PC-3 (cell line): ENCODE results near the gene IRF2. TPM values are rescaled to one million over a fixed set of nuclear protein-coding genes. Genes with fewer than 3 reads are reported as not detected.

Experiments used
- ATAC-seq: fragments of 200-7000 bp; cut with Tn5 transposase; 2 replicates; pipeline ENCODE4 v1.9.1; 2020; ENCODE audit warnings: mild to moderate bottlenecking, moderate library complexity
- BruUV-seq: library from RNA; stranded (reverse); fragments of 400-500 nt; replicated peaks from 2 replicates; lab custom pipeline; 2021; lab: Mats Ljungman, UMichigan
- CTCF ChIA-PET: fragments of 300-600 bp; sonication (Branson Sonifier 250); formaldehyde crosslinking; loops from one replicate; lab custom pipeline; 2022; ENCODE audit warnings: antibody characterized with exemption; lab: Charles Lee
- POLR2A ChIA-PET: fragments of 300-600 bp; sonication (Branson Sonifier 250); formaldehyde crosslinking; loops from one replicate; lab custom pipeline; 2022; ENCODE audit warnings: antibody characterized with exemption; ENCODE audit not compliant: unreplicated experiment; lab: Charles Lee
- DNase-seq: peaks from one replicate; pipeline ENCODE4 v3.0.0-alpha.2; 2015
- H2AFZ ChIP-seq: fragments of 300-600 bp; sonication (generic); 2 replicates; pipeline ENCODE4 v1.6.0; 2016; ENCODE audit warnings: antibody characterized with exemption, low read length
- H3F3A ChIP-seq: fragments of 300-600 bp; sonication (generic); one replicate; pipeline ENCODE4 v1.6.0; 2017; ENCODE audit warnings: antibody characterized with exemption, low read length, control low read depth, mild to moderate bottlenecking; ENCODE audit not compliant: unreplicated experiment
- H3K27ac ChIP-seq: fragments of 300-600 bp; sonication (generic); 2 replicates; pipeline ENCODE4 v1.5.1; 2016; ENCODE audit warnings: mild to moderate bottlenecking, low read length
- H3K27me3 ChIP-seq: fragments of 300-600 bp; sonication (generic); 2 replicates; pipeline ENCODE4 v1.6.1; 2016; ENCODE audit warnings: low read length, mixed read lengths
- H3K36me3 ChIP-seq: fragments of 300-600 bp; sonication (generic); 2 replicates; pipeline ENCODE4 v1.6.1; 2016; ENCODE audit warnings: low read depth, mixed run types, low read length, mixed read lengths
- H3K4me1 ChIP-seq: fragments of 300-600 bp; sonication (generic); 2 replicates; pipeline ENCODE4 v1.5.1; 2016; ENCODE audit warnings: low read length; ENCODE audit not compliant: insufficient read depth
- H3K4me2 ChIP-seq: fragments of 300-600 bp; sonication (generic); 2 replicates; pipeline ENCODE4 v1.6.0; 2016; ENCODE audit warnings: low read length
- H3K4me3 ChIP-seq: fragments of 300-600 bp; sonication (generic); 2 replicates; pipeline ENCODE4 v1.5.1; 2016; ENCODE audit warnings: mild to moderate bottlenecking, low read length, mixed read lengths
- H3K79me2 ChIP-seq: fragments of 300-600 bp; sonication (generic); 2 replicates; pipeline ENCODE4 v1.6.1; 2017; ENCODE audit warnings: low read length, mixed read lengths
- H3K9ac ChIP-seq: fragments of 300-600 bp; sonication (generic); 2 replicates; pipeline ENCODE4 v1.6.0; 2016; ENCODE audit warnings: mild to moderate bottlenecking, low read length
- H3K9me2 ChIP-seq: fragments of 300-600 bp; sonication (generic); replicated peaks from 2 replicates; pipeline ENCODE4 v1.6.1; 2016; ENCODE audit warnings: mixed run types, low read length, mixed read lengths
- H3K9me3 ChIP-seq: fragments of 300-600 bp; sonication (generic); 2 replicates; pipeline ENCODE4 v1.6.1; 2016; ENCODE audit warnings: low read length, mixed read lengths
- H4K20me1 ChIP-seq: fragments of 300-600 bp; sonication (generic); 2 replicates; pipeline ENCODE4 v1.6.1; 2016; ENCODE audit warnings: low read length, mixed read lengths
- EZH2 ChIP-seq: fragments of 300-600 bp; sonication (generic); IDR thresholded peaks from one replicate; pipeline ENCODE4 v1.6.1; 2017; ENCODE audit warnings: antibody characterized with exemption, mild to moderate bottlenecking, low read length; ENCODE audit not compliant: unreplicated experiment
- EZH2phosphoT487 ChIP-seq: fragments of 300-600 bp; sonication (generic); IDR thresholded peaks from 2 replicates; pipeline ENCODE4 v1.6.1; 2018; ENCODE audit warnings: mild to moderate bottlenecking, antibody characterized with exemption, low read length, borderline replicate concordance
- intact Hi-C: fragments of 100-400 bp; cut with micrococcal nuclease; formaldehyde crosslinking; loops from 2 replicates; pipeline ENCODE4 v1.9.0; 2023
- total RNA-seq: library from RNA; depleted of rRNA; stranded (reverse); fragments of >200 nt; gene quantifications from 2 replicates; pipeline ENCODE4 v1.2.3, GENCODE V29; 2014
- TF ChIP-seq, protein P1 (sequence below): fragments of 300-600 bp; sonication (generic); conservative IDR thresholded peaks from 2 replicates; pipeline ENCODE4 v1.5.1; 2017; ENCODE audit warnings: antibody characterized with exemption, low read depth, mild to moderate bottlenecking, low read length

Gene IRF2
- total RNA-seq, 1 experiment from 2014 or later: 7.7 TPM

GRCh38 chr4:184444953-184445309, 29.4 kb downstream of the IRF2 start:
- DNase-seq (no peak), ATAC-seq (no peak)
- Histone ChIP-seq H3K4me2 (no peak overlapping the region), H3K9me3 (no peaks in the 10 kb centered on the region), H2AFZ (no peak overlapping the region), H3K9ac (no peak overlapping the region), H3K4me1 (peaks cover 3% of the 10 kb centered on the region; the same call in 1 of the 2 replicates), H3F3A (no peaks in the 10 kb centered on the region), H3K9me2 (no peaks in the 10 kb centered on the region), H3K27me3 (no peaks in the 10 kb centered on the region), H3K4me3 (no peak overlapping the region), H3K27ac (no peak overlapping the region), H4K20me1 (no peaks in the 10 kb centered on the region), H3K36me3 (no peaks in the 10 kb centered on the region), H3K79me2 (peaks cover 17% of the 10 kb centered on the region)
- CTCF ChIA-PET: no interaction called here
- TF ChIP-seq, protein P1, sequence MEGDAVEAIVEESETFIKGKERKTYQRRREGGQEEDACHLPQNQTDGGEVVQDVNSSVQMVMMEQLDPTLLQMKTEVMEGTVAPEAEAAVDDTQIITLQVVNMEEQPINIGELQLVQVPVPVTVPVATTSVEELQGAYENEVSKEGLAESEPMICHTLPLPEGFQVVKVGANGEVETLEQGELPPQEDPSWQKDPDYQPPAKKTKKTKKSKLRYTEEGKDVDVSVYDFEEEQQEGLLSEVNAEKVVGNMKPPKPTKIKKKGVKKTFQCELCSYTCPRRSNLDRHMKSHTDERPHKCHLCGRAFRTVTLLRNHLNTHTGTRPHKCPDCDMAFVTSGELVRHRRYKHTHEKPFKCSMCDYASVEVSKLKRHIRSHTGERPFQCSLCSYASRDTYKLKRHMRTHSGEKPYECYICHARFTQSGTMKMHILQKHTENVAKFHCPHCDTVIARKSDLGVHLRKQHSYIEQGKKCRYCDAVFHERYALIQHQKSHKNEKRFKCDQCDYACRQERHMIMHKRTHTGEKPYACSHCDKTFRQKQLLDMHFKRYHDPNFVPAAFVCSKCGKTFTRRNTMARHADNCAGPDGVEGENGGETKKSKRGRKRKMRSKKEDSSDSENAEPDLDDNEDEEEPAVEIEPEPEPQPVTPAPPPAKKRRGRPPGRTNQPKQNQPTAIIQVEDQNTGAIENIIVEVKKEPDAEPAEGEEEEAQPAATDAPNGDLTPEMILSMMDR: no peak
- TF ChIP-seq EZH2 (no peak), EZH2phosphoT487 (no peak)
- POLR2A ChIA-PET: no interaction called here
- no TSS peak for BruUV-seq
- intact Hi-C loops: no loop called here

GRCh38 chr4:184444215-184444952, 30.0 kb downstream of the IRF2 start:
- DNase-seq: no peak
- Histone ChIP-seq H3K9ac (no peak overlapping the region), H3F3A (no peaks in the 10 kb centered on the region), H3K4me3 (no peak overlapping the region), H3K79me2 (peaks cover 12% of the 10 kb centered on the region), H3K4me1 (no peaks in the 10 kb centered on the region), H3K36me3 (no peaks in the 10 kb centered on the region), H3K9me2 (no peaks in the 10 kb centered on the region), H3K9me3 (no peaks in the 10 kb centered on the region), H3K27ac (no peak overlapping the region), H3K4me2 (no peak overlapping the region), H2AFZ (no peak overlapping the region), H3K27me3 (no peaks in the 10 kb centered on the region), H4K20me1 (no peaks in the 10 kb centered on the region)
- TF ChIP-seq, protein P1: no peak
- POLR2A ChIA-PET: no interaction called here
- CTCF ChIA-PET: no interaction called here
- BruUV-seq: no TSS peak
- ATAC-seq: no peak
- intact Hi-C loops: no loop called here

DNA sequence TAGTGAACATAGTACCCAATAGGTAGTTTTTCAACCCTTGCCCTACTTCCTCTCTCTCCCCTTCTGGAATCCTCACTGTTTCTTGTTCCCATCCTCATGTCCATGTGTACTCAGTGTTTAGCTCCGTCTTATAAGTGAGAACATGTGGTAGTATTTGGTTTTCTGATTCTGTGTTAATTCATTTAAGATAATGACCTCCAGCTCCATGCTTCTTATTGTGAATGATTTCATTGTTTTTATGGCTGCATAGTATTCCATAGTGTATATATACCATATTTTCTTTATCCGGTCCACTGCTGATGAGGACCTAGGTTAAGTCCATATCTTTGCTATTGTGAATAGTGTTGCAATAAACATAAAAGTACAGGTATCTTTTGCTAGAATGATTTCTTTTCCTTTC, 31.0 kb downstream of the IRF2 start:
- H3K79me2 ChIP-seq: peaks cover 6% of the 10 kb centered on the region; the same call in 1 of the 2 replicates
- no peaks in the 10 kb centered on the region for H3K9me3 ChIP-seq
- H2AFZ ChIP-seq: no peak overlapping the region
- H3K4me3 ChIP-seq: no peak overlapping the region
- POLR2A ChIA-PET: no interaction called here
- BruUV-seq: no TSS peak
- no peaks in the 10 kb centered on the region for H3K27me3 ChIP-seq
- TF ChIP-seq EZH2phosphoT487 (no peak), EZH2 (no peak)
- no peak overlapping the region for H3K27ac ChIP-seq
- DNase-seq: no peak
- no peak for ATAC-seq
- intact Hi-C loops: no loop called here
- no peak overlapping the region for H3K4me2 ChIP-seq
- no peaks in the 10 kb centered on the region for H3K4me1 ChIP-seq
- H3K9me2 ChIP-seq: no peaks in the 10 kb centered on the region
- no peak overlapping the region for H3K9ac ChIP-seq
- no peaks in the 10 kb centered on the region for H3F3A ChIP-seq
- H3K36me3 ChIP-seq: no peaks in the 10 kb centered on the region
- no peaks in the 10 kb centered on the region for H4K20me1 ChIP-seq
- CTCF ChIA-PET: no interaction called here
